AG04450 (cell line): ENCODE data around the gene IGF1. TPM values are rescaled to one million over a fixed set of nuclear protein-coding genes. Genes with fewer than 3 reads are reported as not detected.
"Not testable (repeated sequence)": the region's sequence is repeated elsewhere in the genome, so short reads cannot be mapped to it uniquely, and the experiment has no call there.

Source experiments
- CTCF ChIA-PET: fragments of 300-600, 350-600 bp; formaldehyde crosslinking; extraction: SDS; loops from one replicate; lab custom pipeline; 2022; ENCODE audit warnings: antibody characterized with exemption, inconsistent platforms; lab: Charles Lee
- POLR2A ChIA-PET: fragments of 350-600 bp; formaldehyde crosslinking; extraction: SDS; loops from one replicate; lab custom pipeline; 2021; ENCODE audit warnings: antibody characterized with exemption, inconsistent platforms; lab: Yijun Ruan, JAX
- DNase-seq: peaks from one replicate; pipeline ENCODE4 v3.0.0-alpha.2; 2011; ENCODE audit warnings: low read depth, low spot score
- H3K27ac ChIP-seq: one replicate; pipeline ENCODE4 v1.5.1; 2012; ENCODE audit warnings: low read depth, low read length, control low read depth
- H3K27me3 ChIP-seq: one replicate; pipeline ENCODE4 v1.6.0; 2012; ENCODE audit warnings: low read length; ENCODE audit not compliant: control insufficient read depth, insufficient read depth
- H3K4me3 ChIP-seq: 2 replicates; pipeline ENCODE4 v1.5.1; 2011; ENCODE audit warnings: mild to moderate bottlenecking, low read depth, low read length, control low read depth
- H3K9me3 ChIP-seq: 2 replicates; pipeline ENCODE4 v1.5.1; 2012; ENCODE audit warnings: low read length; ENCODE audit not compliant: control insufficient read depth, insufficient read depth
- CTCF ChIP-seq: IDR thresholded peaks from 2 replicates; pipeline ENCODE4 v1.5.1; 2011; ENCODE audit warnings: low read depth, low read length, control low read depth, inconsistent platforms
- polyA plus RNA-seq: library from polyadenylated mRNA; depleted of rRNA; stranded (reverse); fragments of >200 nt; gene quantifications from 2 replicates; pipeline ENCODE4 v1.2.3, GENCODE V29; 2011

Gene IGF1
- polyA plus RNA-seq, 1 experiment: 0.01 TPM

- CTCF ChIA-PET: no interaction called here
- no peak for TF ChIP-seq CTCF
These were observed 115.7 kb downstream of the IGF1 start for GRCh38 chr12:102364709-102365108.

GRCh38 chr12:102356690-102357089, 123.7 kb downstream of the IGF1 start:
- no peaks in the 10 kb centered on the region for H3K9me3 ChIP-seq
- no peak overlapping the region for H3K4me3 ChIP-seq
- no peak overlapping the region for H3K27ac ChIP-seq
- CTCF ChIA-PET: no interaction called here
- no peaks in the 10 kb centered on the region for H3K27me3 ChIP-seq
- POLR2A ChIA-PET: no interaction called here
- no peak for TF ChIP-seq CTCF
- no peak for DNase-seq

More at GRCh38 chr12:102364709-102365108, 115.7 kb downstream of the IGF1 start:
- no peaks in the 10 kb centered on the region for H3K27me3 ChIP-seq
- H3K9me3 ChIP-seq: no peaks in the 10 kb centered on the region
- POLR2A ChIA-PET: no interaction called here
- H3K4me3 ChIP-seq: no peak overlapping the region
- DNase-seq: no peak
- H3K27ac ChIP-seq: no peak overlapping the region

GRCh38 chr12:102354281-102354680, 126.1 kb downstream of the IGF1 start:
- CTCF ChIA-PET, H3K9me3 ChIP-seq, H3K4me3 ChIP-seq, H3K27me3 ChIP-seq, DNase-seq, POLR2A ChIA-PET, H3K27ac ChIP-seq: not testable (repeated sequence)

GRCh38 chr12:102351322-102351721, 129.0 kb downstream of the IGF1 start:
- Histone ChIP-seq H3K27me3 (no peaks in the 10 kb centered on the region), H3K4me3 (no peak overlapping the region), H3K27ac (no peak overlapping the region), H3K9me3 (no peaks in the 10 kb centered on the region)
- TF ChIP-seq CTCF: no peak
- POLR2A ChIA-PET: no interaction called here
- no peak for DNase-seq
- CTCF ChIA-PET: no interaction called here

GRCh38 chr12:102350070-102350469, 130.3 kb downstream of the IGF1 start:
- no peak for TF ChIP-seq CTCF
- Histone ChIP-seq H3K27ac (no peak overlapping the region), H3K27me3 (no peaks in the 10 kb centered on the region), H3K4me3 (no peak overlapping the region), H3K9me3 (no peaks in the 10 kb centered on the region)
- DNase-seq: no peak
- CTCF ChIA-PET: no interaction called here
- POLR2A ChIA-PET: no interaction called here

GRCh38 chr12:102349079-102349478, 131.3 kb downstream of the IGF1 start:
- H3K9me3 ChIP-seq: no peaks in the 10 kb centered on the region
- DNase-seq: no peak
- ChIA-PET CTCF (no interaction called here), POLR2A (no interaction called here)
- no peaks in the 10 kb centered on the region for H3K27me3 ChIP-seq
- H3K27ac ChIP-seq: no peak overlapping the region
- no peak for TF ChIP-seq CTCF
- H3K4me3 ChIP-seq: no peak overlapping the region
